Peyer's patch (tissue), 4 donors: Measurements from ENCODE around the gene POU5F1.

ENCODE experiments used
- CTCF ChIP-seq, 6 experiments: fragments of 450-650 bp in 4 of 6; fragments of 200-600 bp in 2 of 6; sonication (generic) in 1 of 6; IDR thresholded peaks; one replicate each; pipeline ENCODE4 v1.5.1; 2017 to 2019; ENCODE audit warnings: antibody characterized with exemption in 6 of 6, mild to moderate bottlenecking in 3 of 6, moderate library complexity in 1 of 6
- POLR2A ChIP-seq, 2 donors: fragments of 450-650 bp; IDR thresholded peaks; one replicate each; pipeline ENCODE4 v1.5.1; 2017; ENCODE audit warnings: antibody characterized with exemption in 2 of 2, mild to moderate bottlenecking in 2 of 2, moderate library complexity in 2 of 2

- no peak for TF ChIP-seq POLR2A (IDR thresholded peaks at IDR 0.05)
- TF ChIP-seq CTCF (IDR thresholded peaks at IDR 0.05): no peak
Observed at GRCh38 chr6:31190488-31190887, 20.0 kb upstream of the POU5F1 start.
